ENCODE results near the gene KRTAP4-4. TPM values are rescaled to one million over a fixed set of nuclear protein-coding genes. Genes with fewer than 3 reads are reported as not detected.
"Not testable (repeated sequence)": the region's sequence is repeated elsewhere in the genome, so short reads cannot be mapped to it uniquely, and the experiment has no call there.

The KRTAP4-4 gene
- total RNA-seq (2014; rRNA removed; shearing (Covaris generic)): not detected in 2 replicates
- not detected in 2 replicates for polyA plus RNA-seq (2015; cell fraction: cytosol; rRNA removed)
- not detected in 2 replicates for polyA plus RNA-seq (2015; cell fraction: nucleus; rRNA removed)

- no peak for DNase-seq (ENCODE audit: low read depth, low spot score)
- in situ Hi-C loops (cut with HindIII; ENCODE audit: low pct_unique_long_range_greater_than_20kb, low sequenced_read_pairs): no loop called here
These were observed at the start of gene KRTAP4-4 for GRCh38 chr17:41160648-41161047. Gene KRTAP4-4, minus strand, starts transcription at chr17:41160748. Its CDS starts 57 bp downstream, at chr17:41160691.

- in situ Hi-C loops (cut with HindIII; ENCODE audit: low pct_unique_long_range_greater_than_20kb, low sequenced_read_pairs): no loop called here
- no peak for DNase-seq (ENCODE audit: low read depth, low spot score)
These were observed 39.0 kb upstream of the KRTAP4-4 start for GRCh38 chr17:41199421-41200078.

- in situ Hi-C loops (cut with HindIII; ENCODE audit: low pct_unique_long_range_greater_than_20kb, low sequenced_read_pairs): no loop called here
- DNase-seq (ENCODE audit: low read depth, low spot score): no peak
These were observed 35.5 kb upstream of the KRTAP4-4 start for GRCh38 chr17:41196068-41196467.

- in situ Hi-C loops (cut with HindIII; ENCODE audit: low pct_unique_long_range_greater_than_20kb, low sequenced_read_pairs): no loop called here
- no peak for DNase-seq (ENCODE audit: low read depth, low spot score)
These were observed 29.8 kb upstream of the KRTAP4-4 start for GRCh38 chr17:41190328-41190727.

GRCh38 chr17:41189837-41190318 is 29.3 kb upstream of the KRTAP4-4 start, which contains the start of gene KRTAP9-1:
Gene KRTAP9-1, plus strand, starts transcription at chr17:41189887. Its CDS starts 0 bp downstream, at chr17:41189887.
- DNase-seq (ENCODE audit: low read depth, low spot score); in situ Hi-C loops (cut with HindIII; ENCODE audit: low pct_unique_long_range_greater_than_20kb, low sequenced_read_pairs): not testable (repeated sequence)

- DNase-seq (ENCODE audit: low read depth, low spot score): no peak
- in situ Hi-C loops (cut with HindIII; ENCODE audit: low pct_unique_long_range_greater_than_20kb, low sequenced_read_pairs): no loop called here
These were observed 26.3 kb upstream of the KRTAP4-4 start for GRCh38 chr17:41186872-41187271.

- DNase-seq (ENCODE audit: low read depth, low spot score): no peak
- in situ Hi-C loops (cut with HindIII; ENCODE audit: low pct_unique_long_range_greater_than_20kb, low sequenced_read_pairs): no loop called here
These were observed 24.5 kb upstream of the KRTAP4-4 start for GRCh38 chr17:41185001-41185400.

GRCh38 chr17:41184480-41184961 is 24.0 kb upstream of the KRTAP4-4 start, which contains the start of gene KRTAP4-1:
Gene KRTAP4-1, minus strand, starts transcription at chr17:41184911. Its CDS starts 57 bp downstream, at chr17:41184854.
- DNase-seq (ENCODE audit: low read depth, low spot score): no peak
- in situ Hi-C loops (cut with HindIII; ENCODE audit: low pct_unique_long_range_greater_than_20kb, low sequenced_read_pairs): no loop called here

GRCh38 chr17:41178843-41179616 is 18.5 kb upstream of the KRTAP4-4 start:
- no peak for DNase-seq (ENCODE audit: low read depth, low spot score)
- in situ Hi-C loops (cut with HindIII; ENCODE audit: low pct_unique_long_range_greater_than_20kb, low sequenced_read_pairs): no loop called here

GRCh38 chr17:41178341-41178740 is 17.8 kb upstream of the KRTAP4-4 start:
- no peak for DNase-seq (ENCODE audit: low read depth, low spot score)
- in situ Hi-C loops (cut with HindIII; ENCODE audit: low pct_unique_long_range_greater_than_20kb, low sequenced_read_pairs): no loop called here

GRCh38 chr17:41177727-41178271 is 17.3 kb upstream of the KRTAP4-4 start, which contains the start of gene KRTAP4-2:
Gene KRTAP4-2, minus strand, starts transcription at chr17:41178221. Its CDS starts 57 bp downstream, at chr17:41178164.
- in situ Hi-C loops (cut with HindIII; ENCODE audit: low pct_unique_long_range_greater_than_20kb, low sequenced_read_pairs): no loop called here
- DNase-seq (ENCODE audit: low read depth, low spot score): no peak

GRCh38 chr17:41176744-41177387 is 16.3 kb upstream of the KRTAP4-4 start:
- no peak for DNase-seq (ENCODE audit: low read depth, low spot score)
- in situ Hi-C loops (cut with HindIII; ENCODE audit: low pct_unique_long_range_greater_than_20kb, low sequenced_read_pairs): no loop called here

- in situ Hi-C loops (cut with HindIII; ENCODE audit: low pct_unique_long_range_greater_than_20kb, low sequenced_read_pairs): no loop called here
- no peak for DNase-seq (ENCODE audit: low read depth, low spot score)
These were observed 11.3 kb upstream of the KRTAP4-4 start for GRCh38 chr17:41171886-41172285.

GRCh38 chr17:41168121-41168520 is 7.6 kb upstream of the KRTAP4-4 start, which contains the start of gene KRTAP4-3:
Gene KRTAP4-3, minus strand, starts transcription at chr17:41168221. Its CDS starts 49 bp downstream, at chr17:41168172.
- no peak for DNase-seq (ENCODE audit: low read depth, low spot score)
- in situ Hi-C loops (cut with HindIII; ENCODE audit: low pct_unique_long_range_greater_than_20kb, low sequenced_read_pairs): no loop called here

GRCh38 chr17:41167561-41167960 is 7.0 kb upstream of the KRTAP4-4 start:
- in situ Hi-C loops (cut with HindIII; ENCODE audit: low pct_unique_long_range_greater_than_20kb, low sequenced_read_pairs): no loop called here
- no peak for DNase-seq (ENCODE audit: low read depth, low spot score)

- in situ Hi-C loops (cut with HindIII; ENCODE audit: low pct_unique_long_range_greater_than_20kb, low sequenced_read_pairs): no loop called here
- DNase-seq (ENCODE audit: low read depth, low spot score): no peak
These were observed 3.3 kb upstream of the KRTAP4-4 start for GRCh38 chr17:41163828-41164227.

GRCh38 chr17:41160190-41160589 is 358 bp downstream of the KRTAP4-4 start:
- DNase-seq (ENCODE audit: low read depth, low spot score); in situ Hi-C loops (cut with HindIII; ENCODE audit: low pct_unique_long_range_greater_than_20kb, low sequenced_read_pairs): not testable (repeated sequence)
